ENCODE data around the gene PRDM16. TPM values are rescaled to one million over a fixed set of nuclear protein-coding genes. Genes with fewer than 3 reads are reported as not detected.

PRDM16 gene
- total and polyA plus RNA-seq, 2 donors (not counting 1 experiment from before 2014, with no cell fraction given), result 0.03 to 0.12 TPM

DNA sequence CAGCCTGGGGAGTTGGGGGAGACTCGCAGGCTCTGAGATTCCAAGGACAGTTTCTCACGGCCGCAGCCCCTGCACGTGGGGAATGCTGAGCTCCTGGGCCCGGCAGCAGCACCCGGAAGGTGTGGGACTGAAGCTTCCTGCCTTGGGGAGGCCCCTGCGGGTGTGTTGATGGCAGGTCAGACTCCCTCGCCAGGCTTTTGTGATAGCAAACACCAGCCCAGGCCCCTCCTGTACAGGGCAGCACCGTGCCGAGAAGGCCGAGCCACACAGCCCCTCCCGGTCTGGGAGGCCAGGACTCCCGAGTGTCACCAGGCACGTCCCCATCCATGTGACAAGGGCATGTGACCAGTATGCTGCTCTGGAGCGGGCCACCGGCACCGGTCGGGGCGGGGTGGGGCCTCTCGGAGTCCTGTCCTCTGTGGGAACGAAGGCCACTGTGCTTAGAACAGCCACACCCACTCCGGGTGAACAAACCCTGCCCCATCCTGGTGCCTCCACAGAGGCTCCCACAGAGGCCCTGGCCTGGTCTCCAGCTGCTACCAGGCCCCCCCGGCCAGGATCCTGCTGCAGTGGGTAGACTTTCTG, 354.3 kb downstream of the PRDM16 start:
- ChIA-PET POLR2A (no interaction called here), CTCF (interaction anchor here (0.5 to 2.2 kb wide), 2 partner anchors 411 to 953 kb away, joined by 3 to 9 read pairs; no protein-coding TSS in a partner anchor)
- Histone ChIP-seq H3K4me2 (replicated peaks; ENCODE audit: low read depth, low read length, poor library complexity, severe bottlenecking) (no peak overlapping the region), H3K27me3 (replicated peaks in 1 of 4; ENCODE audit: control extremely low read depth in 1 of 4, control insufficient read depth in 3 of 4, insufficient read depth in 4 of 4, low read length in 3 of 4) (peaks cover 0 to 3% (median 0%) of the 10 kb centered on the region in 4 experiments), H4K20me1 (ENCODE audit: control insufficient read depth, insufficient read depth, low read length, poor library complexity, severe bottlenecking) (no peaks in the 10 kb centered on the region), H3K4me3 (ENCODE audit: control extremely low read depth in 1 of 5, extremely low read depth in 1 of 5, insufficient read depth in 1 of 5, low read depth in 2 of 5, low read length in 4 of 5) (no peak overlapping the region), H3K27ac (ENCODE audit: low read length in 2 of 2) (no peak overlapping the region), H3K4me1 (ENCODE audit: control insufficient read depth in 2 of 2, insufficient read depth in 2 of 2, low read length in 2 of 2) (peaks cover 0 to 6% of the 10 kb centered on the region in 2 donors), H3K36me3 (replicated peaks in 1 of 2; ENCODE audit: control extremely low read depth in 1 of 2, control insufficient read depth in 1 of 2, extremely low read depth in 1 of 2, insufficient read depth in 2 of 2, low read length in 1 of 2) (no peaks in the 10 kb centered on the region), H3K79me2 (ENCODE audit: control insufficient read depth, insufficient read depth, low read length) (no peaks in the 10 kb centered on the region), H3K9ac (ENCODE audit: low read length) (no peak overlapping the region), H3K9me3 (ENCODE audit: control extremely low read depth in 1 of 3, control insufficient read depth in 2 of 3, insufficient read depth in 1 of 3, low read length in 2 of 3) (no peaks in the 10 kb centered on the region), H2AFZ (ENCODE audit: insufficient read depth, low read depth, low read length, poor library complexity, severe bottlenecking) (no peak overlapping the region)
- Mint-ChIP-seq H3K27me3 (peaks cover 15% of the 10 kb centered on the region), H3K4me3 (no peak overlapping the region), H3K9me3 (ENCODE audit: insufficient read depth) (no peaks in the 10 kb centered on the region), H3K27ac (no peak overlapping the region), H3K4me1 (no peaks in the 10 kb centered on the region)
- intact Hi-C loops (cut with micrococcal nuclease), result loop anchor here (5.0 to 10.0 kb wide), 2 partner anchors 411 to 1229 kb away; partner anchors contain the start of gene FAAP20
- ATAC-seq (ENCODE audit: low read depth) (no peak), DNase-seq (no peak)
- no peak for TF ChIP-seq EZH2 (IDR thresholded peaks at IDR 0.05; ENCODE audit: borderline replicate concordance, insufficient read depth, low read depth, low read length, poor library complexity, severe bottlenecking)
- TF ChIP-seq, protein P1, sequence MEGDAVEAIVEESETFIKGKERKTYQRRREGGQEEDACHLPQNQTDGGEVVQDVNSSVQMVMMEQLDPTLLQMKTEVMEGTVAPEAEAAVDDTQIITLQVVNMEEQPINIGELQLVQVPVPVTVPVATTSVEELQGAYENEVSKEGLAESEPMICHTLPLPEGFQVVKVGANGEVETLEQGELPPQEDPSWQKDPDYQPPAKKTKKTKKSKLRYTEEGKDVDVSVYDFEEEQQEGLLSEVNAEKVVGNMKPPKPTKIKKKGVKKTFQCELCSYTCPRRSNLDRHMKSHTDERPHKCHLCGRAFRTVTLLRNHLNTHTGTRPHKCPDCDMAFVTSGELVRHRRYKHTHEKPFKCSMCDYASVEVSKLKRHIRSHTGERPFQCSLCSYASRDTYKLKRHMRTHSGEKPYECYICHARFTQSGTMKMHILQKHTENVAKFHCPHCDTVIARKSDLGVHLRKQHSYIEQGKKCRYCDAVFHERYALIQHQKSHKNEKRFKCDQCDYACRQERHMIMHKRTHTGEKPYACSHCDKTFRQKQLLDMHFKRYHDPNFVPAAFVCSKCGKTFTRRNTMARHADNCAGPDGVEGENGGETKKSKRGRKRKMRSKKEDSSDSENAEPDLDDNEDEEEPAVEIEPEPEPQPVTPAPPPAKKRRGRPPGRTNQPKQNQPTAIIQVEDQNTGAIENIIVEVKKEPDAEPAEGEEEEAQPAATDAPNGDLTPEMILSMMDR (IDR thresholded peaks at IDR 0.05), result no peak
- WGBS (ENCODE audit: insufficient coverage), result 29% methylated on average over 23 of the region's 23 CpGs

DNA sequence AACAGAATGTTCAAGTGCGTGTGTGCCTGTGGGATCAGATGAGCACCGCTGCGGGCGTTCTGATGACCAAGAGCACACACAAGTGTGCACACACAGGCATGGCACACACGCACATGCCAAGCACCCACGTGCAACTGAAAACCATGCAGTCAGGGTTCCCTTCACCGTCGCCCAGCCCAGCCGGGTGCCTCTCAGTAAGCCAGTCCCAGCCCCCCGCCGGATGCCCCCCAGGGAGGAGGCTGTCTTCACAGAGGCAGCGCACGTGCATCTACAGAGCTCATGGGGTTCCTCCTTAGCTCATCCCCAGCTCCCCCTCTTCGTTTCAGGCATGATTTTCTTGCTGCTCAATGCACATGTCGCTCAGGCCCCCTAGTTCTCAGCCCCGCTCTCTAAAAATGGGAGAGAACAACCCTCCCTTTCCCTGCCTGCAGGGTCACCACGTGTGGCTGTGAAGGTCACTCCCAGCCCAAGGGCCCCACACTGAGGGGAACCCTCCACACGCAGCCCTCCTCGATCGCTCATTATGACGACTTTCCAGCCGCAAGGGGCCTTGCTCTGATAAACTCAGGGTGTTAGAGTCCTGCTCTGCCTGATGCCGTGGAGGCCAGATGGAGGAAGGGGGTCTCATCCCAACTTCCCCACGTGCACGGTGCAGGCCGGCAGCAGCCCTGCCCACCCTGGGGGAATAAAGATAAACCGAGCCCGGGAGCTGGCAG, 355.1 kb downstream of the PRDM16 start:
- no peaks in the 10 kb centered on the region for H3K4me1 Mint-ChIP-seq
- WGBS (ENCODE audit: insufficient coverage), result 75% methylated on average over 27 of the region's 28 CpGs

More for the DNA sequence above, 355.1 kb downstream of the PRDM16 start:
- H3K27me3 Mint-ChIP-seq, result peaks cover 15% of the 10 kb centered on the region
- ATAC-seq (ENCODE audit: low read depth), result no peak
- Histone ChIP-seq H3K27ac (ENCODE audit: low read length in 2 of 2) (no peak overlapping the region), H3K4me3 (ENCODE audit: control extremely low read depth in 1 of 5, extremely low read depth in 1 of 5, insufficient read depth in 1 of 5, low read depth in 2 of 5, low read length in 4 of 5) (no peak overlapping the region), H3K9me3 (ENCODE audit: control extremely low read depth in 1 of 3, control insufficient read depth in 2 of 3, insufficient read depth in 1 of 3, low read length in 2 of 3) (no peaks in the 10 kb centered on the region), H3K36me3 (replicated peaks in 1 of 2; ENCODE audit: control extremely low read depth in 1 of 2, control insufficient read depth in 1 of 2, extremely low read depth in 1 of 2, insufficient read depth in 2 of 2, low read length in 1 of 2) (no peaks in the 10 kb centered on the region), H3K9ac (ENCODE audit: low read length) (no peak overlapping the region), H3K4me2 (replicated peaks; ENCODE audit: low read depth, low read length, poor library complexity, severe bottlenecking) (no peak overlapping the region), H2AFZ (ENCODE audit: insufficient read depth, low read depth, low read length, poor library complexity, severe bottlenecking) (no peak overlapping the region), H3K4me1 (ENCODE audit: control insufficient read depth in 2 of 2, insufficient read depth in 2 of 2, low read length in 2 of 2) (peaks cover 0 to 6% of the 10 kb centered on the region in 2 donors), H4K20me1 (ENCODE audit: control insufficient read depth, insufficient read depth, low read length, poor library complexity, severe bottlenecking) (no peaks in the 10 kb centered on the region), H3K79me2 (ENCODE audit: control insufficient read depth, insufficient read depth, low read length) (no peaks in the 10 kb centered on the region), H3K27me3 (replicated peaks in 1 of 4; ENCODE audit: control extremely low read depth in 1 of 4, control insufficient read depth in 3 of 4, insufficient read depth in 4 of 4, low read length in 3 of 4) (peaks cover 0 to 3% (median 0%) of the 10 kb centered on the region in 4 experiments)
- POLR2A ChIA-PET, result no interaction called here
- H3K27ac Mint-ChIP-seq, result no peak overlapping the region
- DNase-seq, result no peak
- no peak overlapping the region for H3K4me3 Mint-ChIP-seq
- H3K9me3 Mint-ChIP-seq (ENCODE audit: insufficient read depth), result no peaks in the 10 kb centered on the region
- CTCF ChIA-PET, result interaction anchor here (0.5 to 2.2 kb wide), 6 partner anchors 411 to 1235 kb away, joined by 3 to 9 read pairs (median 3); no protein-coding TSS in a partner anchor
- intact Hi-C loops (cut with micrococcal nuclease), result loop anchor here (5.0 to 10.0 kb wide), 2 partner anchors 412 to 1229 kb away; partner anchors contain the start of gene FAAP20
- TF ChIP-seq, protein P1 (IDR thresholded peaks at IDR 0.05), result no peak
- TF ChIP-seq EZH2 (IDR thresholded peaks at IDR 0.05; ENCODE audit: borderline replicate concordance, insufficient read depth, low read depth, low read length, poor library complexity, severe bottlenecking), result no peak
